Fibroblast of skin of left quadriceps (primary cell): ENCODE data around the gene TEX30.

Experiments used
- DNase-seq, 2 experiments: peaks; one replicate each; pipeline ENCODE4 v3.0.0-alpha.2; 2013; ENCODE audit warnings: low read depth in 2 of 2

Gene TEX30

DNA sequence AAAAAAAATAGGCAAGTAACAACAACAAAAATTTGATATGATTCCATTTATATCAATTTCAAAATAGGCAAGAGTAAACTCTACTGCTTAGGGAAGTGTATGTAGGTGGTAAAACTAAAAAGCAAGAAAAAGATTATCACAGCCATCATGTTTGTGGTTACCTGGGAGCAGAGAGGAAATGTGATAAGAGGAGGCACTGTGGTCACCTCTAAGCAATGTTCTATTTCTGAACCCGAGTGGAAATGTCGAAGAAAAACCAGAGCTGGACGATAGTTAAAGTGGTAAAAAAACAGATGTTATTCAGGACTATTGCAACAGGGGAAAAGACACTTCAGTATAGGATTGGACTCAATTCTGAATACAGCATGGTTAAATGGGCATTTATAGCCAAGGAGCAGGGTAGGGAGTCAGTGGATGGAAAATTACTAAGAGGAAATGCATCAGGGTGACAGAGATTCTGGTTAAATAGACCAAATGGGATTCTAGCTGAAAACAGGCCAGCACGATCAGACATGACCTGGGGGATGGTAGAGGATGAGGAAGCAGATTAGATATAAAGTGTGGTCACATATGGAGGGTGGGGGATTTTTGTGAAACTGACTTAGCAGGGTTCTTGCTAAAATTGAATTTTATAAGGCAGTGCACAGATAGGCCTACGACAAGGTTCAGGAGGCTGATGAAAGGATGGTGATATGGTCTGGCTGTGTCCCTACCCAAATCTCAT lies 6.0 kb upstream of the TEX30 start:
- DNase-seq, result no peak

DNA sequence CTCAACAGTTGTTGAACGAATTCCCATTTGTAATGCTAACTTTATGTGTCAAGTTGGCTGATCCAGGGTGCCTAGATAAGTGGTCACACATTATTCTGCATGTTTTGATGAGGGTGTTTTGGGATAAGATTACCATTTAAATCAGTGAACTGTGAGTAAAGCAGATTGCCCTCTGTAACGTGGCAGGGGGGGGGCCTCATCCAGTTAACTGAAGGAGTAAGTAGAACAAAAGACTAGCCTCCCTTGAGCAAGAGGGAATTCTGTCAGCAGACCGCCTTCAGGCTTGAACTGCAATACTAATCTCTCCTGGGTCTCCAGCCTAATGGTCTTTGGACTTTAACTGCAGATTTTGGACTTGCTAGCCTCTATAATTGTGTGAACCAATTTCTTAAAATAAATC lies 4.2 kb upstream of the TEX30 start:
- DNase-seq, result no peak

DNA sequence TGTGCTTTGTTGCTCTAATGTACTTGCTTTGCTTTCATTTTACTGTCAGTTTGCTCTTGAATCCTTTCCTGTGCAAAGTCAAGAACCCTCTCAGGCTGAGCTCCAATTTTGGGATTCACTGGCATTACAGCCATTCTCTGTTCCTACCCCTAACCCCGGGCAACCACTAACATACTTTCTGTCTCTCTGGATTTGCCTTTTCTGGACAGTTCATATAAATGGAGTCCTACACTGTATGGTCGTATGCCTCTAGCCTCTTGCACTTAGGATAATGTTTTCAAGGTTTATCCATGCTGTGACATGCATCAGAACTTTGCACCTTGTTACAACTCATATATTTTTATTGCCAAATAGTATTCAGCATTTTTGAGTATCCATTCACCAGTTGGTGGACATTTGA lies 2.7 kb upstream of the TEX30 start:
- no peak for DNase-seq

DNA sequence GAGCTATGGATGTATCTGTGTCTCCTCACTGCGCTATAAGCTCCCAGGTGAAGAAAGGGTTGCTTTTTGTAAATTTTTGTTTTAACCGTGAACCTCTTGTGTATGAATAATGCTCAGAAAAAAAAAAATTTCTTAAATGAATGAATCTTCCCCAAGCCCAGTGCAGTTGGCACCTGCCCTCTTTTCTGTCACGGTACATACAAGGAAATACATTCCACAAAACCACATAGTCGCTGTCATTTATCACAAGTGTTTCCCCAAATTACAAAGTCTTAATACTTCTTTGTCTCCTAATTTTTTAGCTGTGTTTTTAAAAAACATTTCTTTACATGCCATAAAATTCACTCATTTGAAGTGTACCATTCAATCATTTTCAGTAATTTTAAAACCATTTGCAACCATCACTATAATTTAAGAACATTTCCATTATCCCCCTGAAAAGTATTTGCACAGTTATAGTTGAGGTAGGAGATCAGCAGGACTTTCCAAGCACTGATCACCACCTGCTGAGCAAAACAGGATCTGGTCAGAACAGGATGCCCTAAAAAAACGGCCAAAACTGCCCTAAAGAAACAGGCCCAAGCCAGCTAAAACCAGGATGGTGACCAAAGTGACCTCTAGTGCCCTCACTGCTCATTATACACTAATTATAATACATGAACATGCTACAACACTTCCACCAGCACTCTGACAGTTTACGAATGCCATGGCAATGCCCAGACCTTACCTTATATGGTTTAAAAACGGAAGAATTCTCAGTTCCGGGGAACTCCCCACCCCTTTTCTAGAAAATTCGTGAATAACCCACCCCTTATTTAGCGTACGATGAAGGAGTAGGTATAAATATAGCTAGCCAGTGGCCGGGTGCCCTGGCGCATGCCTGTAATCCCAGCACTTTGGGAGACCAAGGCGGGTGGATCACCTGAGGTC lies 1.3 kb upstream of the TEX30 start:
- DNase-seq, result no peak

DNA sequence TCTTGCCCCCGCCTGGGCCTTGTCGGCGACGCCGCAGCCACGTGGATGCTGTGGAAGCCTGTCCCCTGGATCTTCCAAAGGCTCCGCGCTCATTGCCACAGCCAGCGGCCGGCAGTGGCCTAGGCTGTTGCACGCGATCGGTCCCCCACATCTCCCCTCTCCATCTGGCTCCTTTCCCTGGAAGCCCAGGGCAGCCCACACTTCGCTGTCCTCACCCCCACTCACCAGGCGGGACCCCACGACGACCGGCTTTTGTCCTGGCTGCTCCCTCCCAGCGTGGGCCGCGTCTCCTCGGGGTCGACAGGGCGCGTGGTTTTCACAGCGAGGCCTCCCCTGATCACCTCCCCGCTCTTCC lies 605 bp upstream of the TEX30 start:
- no peak for DNase-seq

DNA sequence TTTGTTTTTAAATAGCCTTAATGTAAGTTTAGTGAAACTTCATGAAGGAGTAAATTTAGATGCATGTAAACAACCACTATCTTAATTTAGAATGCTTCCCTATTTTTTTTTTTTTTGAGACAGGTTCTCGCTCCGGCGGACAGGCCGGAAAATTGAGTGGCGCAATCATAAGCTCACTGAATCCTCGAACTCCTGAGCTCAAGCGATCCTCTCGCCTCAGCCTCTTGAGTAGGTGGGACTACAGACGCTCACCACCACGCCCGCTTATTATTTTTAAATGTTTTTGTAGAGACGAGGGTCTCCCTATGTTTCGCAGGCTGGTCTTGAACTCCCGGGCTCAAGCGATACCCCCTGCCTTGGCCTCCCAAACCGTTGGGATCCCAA lies 1.6 kb downstream of the TEX30 start:
- DNase-seq, result no peak

DNA sequence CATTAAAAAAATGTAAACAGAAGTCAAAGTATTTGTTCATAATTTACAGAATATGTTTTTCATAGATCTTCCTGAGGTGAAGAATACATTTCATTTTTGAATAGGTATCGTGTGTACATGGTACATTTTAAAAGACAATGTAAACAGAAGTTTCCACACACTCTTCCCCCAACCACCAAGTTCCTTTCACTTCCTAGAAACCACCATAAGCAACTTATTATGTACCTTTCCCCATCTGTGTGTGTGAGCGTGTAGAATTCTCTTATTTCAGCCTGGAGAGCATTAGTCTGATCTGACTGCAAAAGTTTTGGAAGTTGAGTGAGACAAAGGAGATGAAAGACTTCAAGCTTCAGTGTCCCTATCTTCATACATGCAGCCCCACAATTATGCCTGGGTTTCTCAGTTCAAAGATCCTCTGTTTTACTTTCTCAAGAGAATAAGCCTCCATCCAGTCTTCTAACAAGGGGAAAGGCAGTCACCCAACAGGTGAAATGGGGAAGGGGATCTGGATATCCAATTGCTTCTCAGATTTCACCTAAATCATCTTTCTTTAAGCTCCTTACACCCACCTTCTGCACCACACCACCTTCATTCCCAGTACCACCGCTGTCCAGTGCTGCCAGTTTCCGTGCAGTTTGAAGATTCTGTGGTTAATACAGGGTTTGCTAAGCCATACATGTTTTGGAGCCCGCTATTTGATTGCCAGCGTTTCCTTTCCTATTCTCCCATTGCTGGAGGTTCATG lies 2.1 kb downstream of the TEX30 start:
- no peak for DNase-seq

DNA sequence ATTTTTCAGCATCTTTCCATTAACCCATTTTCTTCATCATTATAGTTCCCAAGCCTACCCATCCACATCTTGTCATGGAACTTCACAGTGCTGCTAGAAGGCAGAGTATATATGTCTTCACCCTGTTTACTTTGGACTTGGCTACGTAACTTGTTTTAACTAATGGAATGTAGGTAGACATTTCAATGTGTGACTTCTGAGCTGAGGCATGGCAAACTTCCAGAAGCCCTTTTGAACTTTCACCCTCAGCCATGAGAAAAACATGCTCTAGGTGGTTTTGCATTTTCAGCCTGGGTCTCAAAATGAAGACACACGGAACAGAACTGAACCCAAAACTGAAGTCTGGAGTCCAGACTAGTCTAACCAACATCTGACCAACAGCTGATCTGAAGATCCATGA lies 3.2 kb downstream of the TEX30 start:
- DNase-seq, result no peak

DNA sequence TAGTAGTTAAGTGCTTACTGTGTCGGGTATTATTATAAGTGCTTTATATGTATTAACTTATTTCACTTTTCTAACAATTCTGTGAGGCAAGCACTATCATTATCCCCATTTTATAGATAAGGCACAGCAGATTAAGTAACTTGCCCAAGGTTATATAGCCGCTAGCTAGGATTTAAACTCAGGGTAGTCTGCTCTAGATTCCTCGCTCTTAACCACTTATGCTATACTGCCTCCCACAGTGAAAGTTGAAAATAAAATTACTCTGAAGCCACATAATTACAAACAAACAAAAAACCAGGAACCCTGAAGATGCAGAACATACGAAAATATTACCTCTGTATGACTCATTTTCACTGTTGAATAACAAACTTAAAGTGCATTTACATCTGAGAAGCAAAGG lies 3.9 kb downstream of the TEX30 start:
- no peak for DNase-seq

DNA sequence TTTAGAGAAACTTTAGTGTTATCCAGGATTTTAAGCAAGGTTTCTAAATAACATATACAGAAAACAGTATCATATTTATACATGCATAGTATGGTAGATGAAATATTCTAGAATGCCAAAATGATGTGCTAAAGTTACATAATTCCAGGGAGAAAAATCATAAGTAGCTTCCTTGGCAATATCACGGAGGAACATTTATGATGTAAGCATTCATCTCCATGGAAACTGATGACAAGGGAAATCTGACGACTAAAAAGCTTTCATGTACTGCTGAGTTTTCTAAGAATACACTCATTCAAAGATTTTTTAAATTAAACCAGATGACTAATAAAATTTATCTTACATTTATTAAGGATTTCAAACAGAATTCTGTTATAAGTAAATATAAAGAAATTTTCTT lies 4.7 kb downstream of the TEX30 start:
- no peak for DNase-seq

DNA sequence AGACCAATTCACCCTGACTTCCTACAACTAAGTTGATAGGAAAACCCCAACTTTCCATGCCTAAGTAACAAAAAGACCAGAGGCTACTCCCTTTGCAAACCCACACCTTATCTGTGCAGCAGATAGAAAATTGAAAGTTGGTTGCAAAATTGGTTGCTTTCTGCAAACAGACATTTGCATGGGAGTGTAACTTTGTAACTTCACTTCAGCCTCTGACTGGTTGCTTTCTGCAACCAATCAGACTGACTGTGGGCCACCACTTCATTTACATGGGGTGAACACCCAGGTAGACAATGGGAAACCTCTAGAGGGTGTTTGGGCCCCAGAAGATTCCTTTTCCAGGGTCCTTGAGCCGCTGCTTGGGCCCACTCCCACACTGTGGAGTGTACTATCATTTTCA lies 9.8 kb downstream of the TEX30 start:
- DNase-seq, result no peak

DNA sequence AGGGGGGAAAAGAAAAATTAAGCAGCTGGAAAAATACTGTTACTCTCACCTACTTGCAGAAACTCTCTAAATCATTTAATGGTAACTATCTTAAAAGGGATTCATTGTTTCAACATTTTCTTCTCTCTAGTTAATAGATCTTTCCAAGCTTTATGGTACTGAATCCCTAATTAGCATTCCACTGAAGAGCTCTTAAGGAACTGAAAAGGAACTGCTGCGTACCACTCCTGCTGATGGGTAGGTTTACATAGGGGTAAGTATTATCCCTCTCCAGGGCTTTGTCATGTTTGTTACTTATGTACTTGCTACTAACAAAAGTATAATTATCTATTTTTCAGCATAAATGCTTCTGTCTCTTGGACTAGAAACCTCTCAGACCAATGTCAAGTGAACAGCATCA lies 12.5 kb downstream of the TEX30 start:
- no peak for DNase-seq

DNA sequence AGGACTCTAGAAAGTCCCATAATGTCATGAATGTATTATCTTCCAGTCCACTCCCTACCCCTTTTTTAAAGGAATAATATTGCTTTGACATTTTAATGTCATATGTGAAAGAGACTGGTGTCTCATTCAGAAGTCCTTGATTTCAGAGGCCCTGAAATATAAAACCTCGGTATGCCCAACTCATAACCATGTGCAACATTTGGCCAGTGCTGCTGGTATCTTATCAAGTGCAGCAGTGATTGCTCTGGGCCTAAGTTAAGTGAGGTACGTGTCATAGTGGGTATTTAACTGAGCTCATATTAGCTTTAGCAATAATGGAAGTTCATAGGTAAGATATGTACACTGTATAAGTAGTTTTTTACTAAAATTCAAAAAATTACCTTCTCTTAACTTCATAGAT lies 14.7 kb downstream of the TEX30 start:
- no peak for DNase-seq

DNA sequence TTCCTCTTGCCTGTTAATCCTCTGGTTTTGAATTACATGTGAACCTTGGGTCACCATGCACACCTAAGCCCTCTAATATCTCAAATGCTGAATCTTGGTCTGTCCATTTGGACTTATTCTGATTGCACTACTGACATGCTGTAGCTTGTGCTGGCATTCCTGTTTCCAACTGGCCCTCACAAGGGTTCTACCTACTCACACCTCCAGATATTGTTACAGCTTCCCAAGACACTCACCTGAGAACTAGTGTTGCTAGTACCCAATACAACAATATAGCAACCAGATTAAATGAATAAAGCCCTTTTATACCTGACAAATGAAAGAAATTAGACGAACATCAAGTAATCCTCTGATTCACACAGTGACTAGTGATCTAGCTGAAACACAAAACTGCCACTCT lies 16.6 kb downstream of the TEX30 start:
- DNase-seq, result no peak

DNA sequence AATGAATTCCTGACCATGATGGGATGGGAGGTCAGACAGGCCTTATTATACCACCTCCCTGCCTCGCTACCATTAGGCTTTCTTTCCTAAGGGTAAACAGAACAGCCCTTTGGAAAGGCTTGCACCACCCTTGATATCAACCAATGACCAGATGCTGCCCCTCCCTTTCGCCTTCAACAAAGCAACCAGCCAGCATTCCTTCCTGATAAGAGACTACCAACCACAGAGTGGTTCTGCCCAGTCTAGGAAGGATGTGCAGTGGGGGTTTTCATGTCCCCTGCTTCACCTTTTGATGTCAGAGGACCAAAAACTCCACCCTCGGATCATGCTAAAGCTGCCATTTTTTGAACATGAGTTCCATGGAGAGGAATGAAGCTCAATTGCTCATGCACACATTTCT lies 21.7 kb downstream of the TEX30 start:
- DNase-seq, result no peak

DNA sequence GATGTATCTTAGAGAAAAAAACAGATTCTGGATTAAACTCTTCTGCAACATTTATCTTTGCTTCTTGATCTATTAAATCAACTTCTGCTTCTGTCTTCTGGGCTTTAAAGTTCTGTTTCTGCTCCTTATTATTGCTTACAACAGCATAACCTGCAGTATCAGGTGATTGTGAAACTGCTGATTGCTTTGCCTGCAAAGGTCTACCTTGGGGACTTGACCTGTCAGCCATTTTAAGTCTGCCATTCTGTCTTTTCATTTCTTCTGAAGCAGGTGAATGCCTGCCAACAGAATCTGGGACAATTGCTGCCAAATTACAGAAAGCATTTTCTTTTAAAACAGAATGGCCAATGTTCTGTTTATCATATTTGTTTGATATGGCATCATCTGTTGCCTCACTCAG lies 31.1 kb downstream of the TEX30 start:
- no peak for DNase-seq

DNA sequence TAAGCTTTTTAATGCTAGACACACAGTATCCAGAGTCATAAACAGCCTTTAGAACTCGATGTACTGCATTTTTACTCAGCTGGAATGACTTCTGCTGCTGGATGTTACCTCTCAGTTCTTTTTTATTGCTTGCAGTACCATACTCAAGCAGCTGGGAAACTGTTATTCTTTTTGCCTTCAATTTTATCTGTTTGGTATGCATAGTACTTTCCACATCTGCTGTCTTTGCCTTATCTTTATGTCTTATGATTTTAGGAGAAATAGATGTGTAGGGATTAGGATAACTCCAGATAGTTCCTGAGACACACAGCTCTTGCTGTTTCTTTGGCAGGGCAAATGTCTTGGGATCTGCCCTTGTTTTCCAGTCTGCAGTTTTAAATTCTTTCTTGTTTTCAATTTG lies 31.5 kb downstream of the TEX30 start:
- no peak for DNase-seq

DNA sequence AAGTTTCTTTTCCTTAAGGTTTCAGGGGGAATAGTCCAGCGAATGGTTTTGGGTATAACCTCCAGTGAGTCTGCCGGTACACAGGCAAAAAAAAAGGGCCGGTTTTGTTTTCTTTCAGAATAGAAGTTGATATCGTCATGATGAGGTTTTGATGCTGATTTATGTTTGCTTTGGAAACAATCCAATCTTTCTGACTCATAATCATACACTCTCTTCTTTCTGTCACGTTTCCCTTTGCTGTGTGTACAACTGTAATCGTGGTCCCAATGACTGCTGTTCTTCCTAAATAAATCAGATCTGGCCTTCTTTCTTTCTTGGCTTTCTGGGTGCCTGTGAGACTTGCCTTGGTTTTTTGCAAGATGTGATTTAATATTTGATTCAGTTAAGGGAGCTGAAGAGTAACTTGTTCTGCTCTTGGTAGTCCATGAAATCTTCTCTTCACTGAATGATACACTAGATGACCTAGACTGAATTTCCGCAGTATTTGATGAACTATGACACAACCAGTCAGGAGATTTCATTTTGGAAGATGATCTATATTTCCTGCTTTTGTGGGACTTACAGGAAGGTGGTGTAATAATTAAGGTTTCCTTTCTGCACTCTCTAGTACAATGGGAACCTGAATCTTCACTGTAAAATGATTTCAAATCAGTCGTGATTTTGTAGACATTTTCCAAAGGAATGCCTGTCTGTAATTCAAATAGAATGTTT lies 43.9 kb downstream of the TEX30 start:
- DNase-seq, result no peak

DNA sequence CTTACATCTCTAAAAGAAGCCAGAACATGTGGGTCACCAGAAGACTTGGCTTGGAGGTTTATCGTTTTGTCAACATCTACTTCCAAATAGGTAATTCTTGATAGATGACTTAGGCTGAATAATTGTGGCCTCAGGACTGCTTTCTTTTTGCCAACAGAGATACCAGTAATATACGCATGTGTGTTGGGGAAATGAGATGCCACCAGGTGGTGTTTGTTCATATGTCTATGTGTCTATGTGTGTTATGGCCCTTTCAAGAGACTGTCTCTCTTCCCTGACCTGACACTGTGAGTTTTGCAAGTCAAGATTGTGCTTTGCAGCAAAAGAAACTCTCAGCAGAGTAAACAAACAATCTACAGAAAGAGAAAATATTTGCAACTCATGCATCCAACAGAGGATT lies 47.2 kb downstream of the TEX30 start:
- no peak for DNase-seq

DNA sequence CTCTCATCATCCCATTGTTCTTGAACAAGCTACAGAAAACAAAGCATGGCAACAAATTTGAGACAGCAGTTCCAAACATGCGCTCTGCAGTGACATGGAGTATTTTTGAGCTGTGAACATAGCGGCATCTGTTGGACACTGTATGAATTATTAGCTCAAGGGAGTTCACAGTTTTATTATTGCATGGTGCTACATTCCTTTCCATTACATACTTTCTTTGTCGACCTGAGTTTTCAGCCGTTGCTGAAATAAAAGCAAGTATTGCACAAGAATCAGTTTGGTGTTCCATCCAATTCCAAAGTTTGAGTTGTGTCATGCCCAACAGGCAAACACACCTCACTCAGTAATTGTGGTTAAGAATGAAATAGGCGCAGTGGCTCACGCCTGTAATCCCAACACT lies 48.7 kb downstream of the TEX30 start:
- DNase-seq, result peak; percentile 42 to 49

DNA sequence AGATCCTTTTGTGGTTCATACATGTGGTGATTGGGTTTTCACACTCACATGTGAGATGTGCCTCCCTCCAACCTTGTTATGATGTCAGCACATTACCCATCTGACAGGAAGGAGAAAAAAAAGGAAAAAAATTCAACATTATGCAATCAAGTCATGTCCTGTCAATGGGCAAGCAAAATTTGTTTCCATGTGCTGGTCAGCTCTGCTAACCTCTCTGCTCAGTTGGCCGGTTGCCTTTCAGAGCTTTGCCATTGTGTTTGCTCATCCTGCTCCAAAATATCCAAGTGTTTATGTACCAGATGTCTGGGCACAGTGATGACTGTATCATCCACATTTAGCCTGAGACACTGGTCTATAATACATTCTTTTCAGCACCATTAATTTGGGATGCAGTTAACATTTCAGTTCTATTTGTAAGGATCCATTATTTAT lies 51.8 kb downstream of the TEX30 start:
- no peak for DNase-seq

DNA sequence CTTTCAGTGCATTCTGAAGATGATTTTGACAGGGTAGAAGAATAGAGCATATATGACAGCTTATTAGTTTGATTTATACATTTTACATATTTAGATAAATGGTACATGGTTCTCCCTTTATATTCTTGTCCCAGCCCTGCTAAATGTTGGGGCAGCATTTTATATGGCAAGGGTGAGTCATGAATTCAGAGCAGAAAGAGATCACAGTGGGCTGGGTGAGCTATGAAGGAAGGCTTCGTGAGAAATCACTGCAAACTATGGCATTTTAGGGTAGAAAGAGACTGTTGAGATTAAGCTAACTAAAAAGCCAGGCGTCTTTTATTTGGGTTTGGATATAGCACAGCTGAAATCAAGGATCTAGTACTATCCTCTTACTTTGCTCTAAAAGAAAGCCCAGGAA lies 54.8 kb downstream of the TEX30 start:
- no peak for DNase-seq
